ENCODE results near the gene GAREM1.

DNA sequence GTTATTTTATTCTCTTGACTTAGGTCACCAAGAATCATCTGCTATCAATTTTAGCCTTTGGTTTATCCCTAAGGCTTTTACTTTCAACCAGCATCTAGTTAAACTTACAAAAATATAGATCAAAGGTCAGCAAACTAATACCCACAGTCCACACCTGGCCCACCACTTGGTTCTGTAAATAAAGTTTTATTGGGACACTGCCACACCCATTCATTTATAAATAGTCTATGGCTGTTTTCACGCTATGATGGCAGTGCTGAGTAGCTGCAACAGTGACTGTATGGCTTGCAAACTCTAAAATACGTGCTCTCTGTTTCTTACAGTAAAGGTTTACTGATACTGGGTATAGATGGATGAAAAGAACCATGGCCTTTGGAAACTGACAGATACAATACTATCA, 173.8 kb downstream of the GAREM1 start:
- TF ChIP-seq, protein P1, sequence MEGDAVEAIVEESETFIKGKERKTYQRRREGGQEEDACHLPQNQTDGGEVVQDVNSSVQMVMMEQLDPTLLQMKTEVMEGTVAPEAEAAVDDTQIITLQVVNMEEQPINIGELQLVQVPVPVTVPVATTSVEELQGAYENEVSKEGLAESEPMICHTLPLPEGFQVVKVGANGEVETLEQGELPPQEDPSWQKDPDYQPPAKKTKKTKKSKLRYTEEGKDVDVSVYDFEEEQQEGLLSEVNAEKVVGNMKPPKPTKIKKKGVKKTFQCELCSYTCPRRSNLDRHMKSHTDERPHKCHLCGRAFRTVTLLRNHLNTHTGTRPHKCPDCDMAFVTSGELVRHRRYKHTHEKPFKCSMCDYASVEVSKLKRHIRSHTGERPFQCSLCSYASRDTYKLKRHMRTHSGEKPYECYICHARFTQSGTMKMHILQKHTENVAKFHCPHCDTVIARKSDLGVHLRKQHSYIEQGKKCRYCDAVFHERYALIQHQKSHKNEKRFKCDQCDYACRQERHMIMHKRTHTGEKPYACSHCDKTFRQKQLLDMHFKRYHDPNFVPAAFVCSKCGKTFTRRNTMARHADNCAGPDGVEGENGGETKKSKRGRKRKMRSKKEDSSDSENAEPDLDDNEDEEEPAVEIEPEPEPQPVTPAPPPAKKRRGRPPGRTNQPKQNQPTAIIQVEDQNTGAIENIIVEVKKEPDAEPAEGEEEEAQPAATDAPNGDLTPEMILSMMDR (IDR thresholded peaks at IDR 0.05; ENCODE audit: insufficient read depth, low read depth, low read length) = no peak
- TF ChIP-seq EZH2 (IDR thresholded peaks at IDR 0.05; ENCODE audit: insufficient read depth, low read length) = no peak

Data from astrocyte (in vitro differentiated cells and primary cell).